HPDE6-E6E7 (cell line): Measurements from ENCODE around the gene SLC12A3.

ENCODE experiments used
- DNase-seq: peaks from one replicate; pipeline ENCODE4 v3.0.0; 2011; ENCODE audit warnings: missing footprints; ENCODE audit errors: extremely low spot score

The SLC12A3 gene

DNA sequence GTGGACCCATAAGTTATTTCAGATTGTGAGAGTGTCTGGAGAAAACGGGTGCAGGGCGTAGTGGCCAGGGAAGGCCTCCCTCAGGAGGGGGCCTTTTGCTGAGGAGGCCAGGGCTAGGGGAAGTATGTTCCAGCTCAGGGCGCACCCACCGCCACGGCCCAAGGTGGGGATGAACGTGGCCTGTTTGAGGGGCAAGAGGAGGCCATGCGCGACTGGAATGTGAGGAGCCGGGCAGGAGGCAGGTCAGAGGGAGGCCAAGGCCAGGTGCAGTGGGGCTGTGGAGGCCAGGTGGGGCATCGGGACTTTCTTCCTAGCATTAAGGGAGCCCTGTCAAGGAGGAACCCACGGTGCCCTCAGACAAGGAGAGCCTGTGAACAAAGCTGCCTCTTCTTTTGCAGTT is 26.7 kb downstream of the SLC12A3 start:
- DNase-seq = no peak

DNA sequence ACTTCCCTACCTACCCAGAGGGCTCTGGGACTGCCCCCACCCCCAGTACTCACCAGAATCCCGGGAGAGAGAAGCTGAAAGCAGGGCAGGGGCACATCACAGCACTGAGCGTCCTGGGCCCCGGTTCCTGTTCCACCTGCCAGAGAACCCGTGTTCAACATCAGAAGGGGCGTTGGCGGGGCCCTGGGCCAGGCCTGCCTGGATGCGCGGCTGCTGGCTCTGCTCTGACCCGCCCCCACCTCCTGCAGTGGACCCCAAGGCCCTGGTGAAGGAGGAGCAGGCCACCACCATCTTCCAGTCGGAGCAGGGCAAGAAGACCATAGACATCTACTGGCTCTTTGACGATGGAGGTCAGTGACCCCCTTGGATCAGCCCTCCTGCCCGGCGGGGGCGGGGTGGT is 27.7 kb downstream of the SLC12A3 start:
- DNase-seq = no peak

DNA sequence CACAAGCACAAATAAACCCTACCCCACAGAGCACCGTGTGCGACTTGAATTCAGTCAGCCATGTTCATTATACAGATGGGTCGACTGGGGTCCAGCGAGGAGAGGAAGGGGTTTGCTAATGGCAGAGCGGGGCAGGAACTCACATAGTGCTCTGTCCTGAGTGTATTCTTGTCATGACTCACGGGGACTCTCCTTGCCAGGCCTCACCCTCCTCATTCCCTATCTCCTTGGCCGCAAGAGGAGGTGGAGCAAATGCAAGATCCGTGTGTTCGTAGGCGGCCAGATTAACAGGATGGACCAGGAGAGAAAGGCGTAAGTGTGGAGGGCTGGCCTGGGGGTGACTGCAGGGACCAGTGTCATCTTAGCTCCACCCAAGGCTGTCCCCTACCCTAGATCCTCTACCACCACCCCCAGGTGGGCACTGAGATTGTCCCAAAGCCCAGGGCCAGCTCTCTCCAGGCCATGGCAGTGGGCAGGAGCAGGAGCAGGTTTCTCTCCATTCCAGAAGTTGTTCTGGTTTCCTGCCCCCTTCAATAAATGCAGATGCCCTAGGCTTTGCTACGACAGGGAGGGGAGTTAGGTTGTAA is 29.4 kb downstream of the SLC12A3 start:
- DNase-seq = no peak

- no peak for DNase-seq
These were observed 30.8 kb downstream of the SLC12A3 start for GRCh38 chr16:56895813-56896212.

- DNase-seq = no peak
These were observed 31.2 kb downstream of the SLC12A3 start for GRCh38 chr16:56896244-56896643.

DNA sequence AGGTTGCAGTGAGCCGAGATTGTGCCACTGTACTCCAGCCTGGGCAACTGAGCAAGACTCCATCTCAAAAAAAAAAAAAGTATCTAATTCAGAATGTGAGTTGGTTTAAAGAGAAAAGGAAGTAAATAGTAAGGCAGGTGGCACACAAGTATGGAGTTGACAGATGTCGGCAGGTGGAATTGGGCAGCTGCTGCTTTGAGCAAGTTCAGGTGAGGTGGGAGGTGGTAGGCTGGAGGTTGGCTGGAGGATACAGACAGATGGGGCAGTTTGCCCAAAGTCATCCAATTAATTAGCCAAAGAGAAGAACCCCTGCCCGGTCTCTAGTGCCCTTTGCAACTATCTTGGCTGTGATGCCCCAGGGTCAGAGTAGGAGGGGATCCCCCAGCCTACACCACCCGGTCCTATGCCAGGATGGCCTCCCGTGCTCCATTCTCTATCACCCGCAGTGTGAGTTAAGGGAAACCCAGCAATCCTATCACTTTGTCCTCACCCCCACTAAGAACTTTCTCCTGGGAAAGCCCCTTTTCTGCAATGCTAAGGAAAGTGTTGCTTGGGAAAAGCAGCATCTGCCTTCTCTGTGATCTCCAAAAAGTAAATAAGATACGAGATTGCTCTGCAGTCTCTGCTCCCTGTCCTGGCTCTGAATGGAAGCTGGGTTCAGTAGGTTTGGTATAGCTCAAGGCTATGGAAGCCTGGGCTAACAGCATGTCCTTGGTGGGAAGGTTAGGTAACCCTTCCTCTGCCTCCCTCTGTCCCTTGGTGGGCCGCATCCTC is 32.2 kb downstream of the SLC12A3 start:
- no peak for DNase-seq

DNA sequence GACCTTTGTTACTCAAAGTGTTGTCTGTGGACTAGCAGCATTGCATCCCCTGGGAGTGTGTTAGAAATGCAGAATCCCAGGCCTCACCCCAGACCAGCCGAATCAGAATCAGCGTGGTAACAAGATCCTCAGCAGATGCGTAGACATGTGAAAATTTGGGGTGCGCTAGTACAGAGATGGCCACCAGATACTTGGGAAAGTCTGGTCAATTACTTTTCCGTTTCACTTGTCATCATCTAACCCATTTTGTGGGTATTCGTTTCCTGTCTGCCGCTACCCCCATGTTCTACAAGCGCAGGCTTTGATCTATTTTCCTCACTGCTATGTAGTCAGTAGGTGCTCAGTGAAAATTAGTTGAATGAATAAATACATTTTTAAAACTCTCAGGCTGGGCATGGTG is 33.8 kb downstream of the SLC12A3 start:
- DNase-seq = no peak

DNA sequence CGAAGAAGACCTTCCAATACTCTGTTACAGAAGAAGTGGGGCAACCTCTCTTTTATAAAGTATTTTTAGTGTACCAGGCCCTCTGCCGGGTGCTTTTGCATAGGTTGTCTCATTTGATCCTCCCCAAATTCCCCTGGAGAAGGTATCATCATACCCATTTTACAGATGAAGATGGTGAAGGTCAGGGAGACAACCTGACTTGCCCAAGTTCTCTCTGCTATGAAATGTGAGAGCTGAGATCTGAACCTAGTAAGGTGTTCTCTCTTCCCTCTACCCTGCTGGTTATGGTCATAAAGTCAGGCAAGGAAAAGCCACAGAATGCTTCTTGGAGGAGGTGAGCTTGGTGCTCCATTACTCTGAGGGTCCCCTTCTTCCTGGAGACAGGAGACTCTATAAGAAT is 38.9 kb downstream of the SLC12A3 start:
- DNase-seq = no peak

- DNase-seq = no peak
These were observed 42.4 kb downstream of the SLC12A3 start for GRCh38 chr16:56907401-56907800.

GRCh38 chr16:56909527-56909979 is 44.5 kb downstream of the SLC12A3 start:
- DNase-seq = no peak

DNA sequence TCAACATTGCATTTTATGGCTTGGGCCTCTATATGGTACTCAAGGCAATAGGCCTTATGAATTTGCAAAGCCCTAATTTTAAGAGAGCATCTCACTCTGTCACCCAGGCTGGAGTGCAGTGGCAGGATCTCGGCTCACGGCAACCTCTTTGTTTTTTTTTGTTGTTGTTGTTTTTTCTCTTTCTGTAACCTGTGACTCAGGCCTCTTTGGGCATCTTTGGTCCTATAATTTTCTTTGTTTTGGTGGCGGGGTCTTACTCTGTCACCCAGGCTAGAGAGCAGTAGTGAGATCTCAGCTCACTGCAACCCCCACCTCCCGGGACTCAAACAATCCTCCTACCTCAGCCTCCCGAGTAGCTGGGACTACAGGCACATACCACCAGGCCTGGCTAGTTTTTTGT is 45.1 kb downstream of the SLC12A3 start:
- DNase-seq = no peak

- DNase-seq = no peak
These were observed 45.9 kb downstream of the SLC12A3 start for GRCh38 chr16:56910654-56911539.

- DNase-seq = no peak
These were observed 47.0 kb downstream of the SLC12A3 start for GRCh38 chr16:56911771-56912571.

GRCh38 chr16:56912746-56913708 is 48.0 kb downstream of the SLC12A3 start:
- peak; percentile 50 for DNase-seq

DNA sequence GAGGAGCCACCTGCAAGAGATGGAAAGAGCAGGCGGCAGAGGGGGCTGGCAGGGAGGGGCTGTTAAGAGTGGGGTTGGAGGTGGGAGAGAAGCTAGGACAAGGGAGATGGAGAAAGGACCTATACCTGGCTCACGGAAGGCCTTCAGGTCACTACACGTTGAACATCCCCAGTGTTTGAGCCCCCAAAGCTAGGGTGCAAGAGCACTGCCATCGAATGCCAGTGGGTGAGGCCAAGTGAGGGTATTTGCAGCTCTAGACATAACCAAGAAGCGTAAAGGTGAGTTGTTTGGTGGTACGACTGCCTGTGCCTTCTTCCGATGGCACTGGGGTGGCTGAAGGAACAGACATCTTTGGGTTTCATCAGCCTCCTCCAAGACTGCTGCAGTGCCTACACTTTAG is 49.9 kb downstream of the SLC12A3 start:
- no peak for DNase-seq

DNA sequence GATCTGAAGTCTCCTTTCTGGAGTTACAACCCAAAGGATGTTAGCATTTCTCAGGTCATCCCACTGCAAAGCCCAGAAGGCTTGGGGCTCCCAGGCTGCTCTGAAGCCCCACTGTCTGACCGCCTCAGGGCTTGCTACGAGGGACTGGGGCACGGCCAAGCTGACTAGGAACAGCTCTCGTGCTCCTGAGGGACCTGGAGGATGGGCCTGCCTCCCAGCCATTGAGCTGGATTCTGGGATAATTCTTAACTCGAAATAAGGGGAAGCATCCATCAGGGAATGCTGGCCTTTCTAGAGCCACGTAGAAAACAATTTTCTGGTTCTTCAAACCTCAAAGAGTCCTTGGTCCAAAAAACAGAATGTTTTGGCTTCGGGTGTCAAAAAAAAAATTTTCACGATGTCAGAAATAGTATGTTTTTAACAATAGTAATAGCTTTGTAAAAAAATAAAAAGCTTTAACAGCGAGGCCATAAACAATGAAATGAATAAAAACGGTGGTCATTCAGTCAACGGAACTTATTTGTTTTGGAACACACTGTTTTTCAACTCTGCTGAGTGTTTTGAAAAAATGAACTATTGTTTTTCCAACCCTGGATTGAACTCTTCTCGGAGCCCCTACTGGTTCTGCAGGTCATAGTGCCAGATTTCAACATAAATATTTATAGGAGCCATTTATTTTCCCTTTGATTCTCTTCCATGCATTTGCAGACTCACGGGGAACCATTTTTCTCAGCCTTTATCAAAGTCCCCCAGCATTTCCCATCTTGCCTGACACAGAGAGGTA is 50.5 kb downstream of the SLC12A3 start:
- no peak for DNase-seq

GRCh38 chr16:56916571-56917403 is 51.8 kb downstream of the SLC12A3 start:
- DNase-seq = no peak

DNA sequence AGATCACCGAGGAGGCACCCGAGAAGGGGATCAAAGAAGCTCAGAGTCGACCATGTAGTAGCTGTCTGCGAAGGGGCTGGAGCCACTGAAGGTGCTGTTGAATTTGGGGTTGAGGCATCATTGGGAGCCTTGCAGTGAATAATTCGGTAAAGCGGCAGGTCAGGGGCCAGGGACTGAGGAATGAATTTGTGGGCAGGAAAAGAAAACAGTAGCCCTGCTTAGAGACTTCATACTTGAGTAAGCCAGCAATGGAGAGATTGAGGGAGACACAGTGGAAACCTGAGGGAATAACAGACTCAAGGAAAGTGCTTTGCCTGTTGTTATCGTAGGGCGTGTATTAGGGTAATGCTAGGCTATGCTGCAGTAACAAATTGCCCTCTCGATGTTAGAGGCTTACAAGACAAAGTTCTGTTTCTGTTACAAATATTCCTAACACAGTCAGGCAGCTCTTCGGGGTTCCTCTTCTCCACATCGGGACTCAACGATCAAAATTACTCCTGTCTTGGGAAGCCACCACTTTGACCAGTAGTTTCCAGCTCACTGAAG is 53.5 kb downstream of the SLC12A3 start:
- DNase-seq = no peak
